IPS DF 4.7 (cell line): ENCODE data around the gene PHF2.

ENCODE experiments used
- DNase-seq: peaks from one replicate; pipeline ENCODE4 v3.0.0-alpha.2; 2013; ENCODE audit warnings: low spot score; ENCODE audit errors: extremely low read depth

PHF2 gene

GRCh38 chr9:93630806-93631411, 54.5 kb downstream of the PHF2 start:
- no peak for DNase-seq

- DNase-seq, result no peak
Observed at GRCh38 chr9:93633492-93634221, 57.3 kb downstream of the PHF2 start.

GRCh38 chr9:93634311-93635185, 58.2 kb downstream of the PHF2 start:
- DNase-seq, result no peak

GRCh38 chr9:93635186-93636107, 59.1 kb downstream of the PHF2 start:
- DNase-seq, result no peak

GRCh38 chr9:93636172-93636661, 59.8 kb downstream of the PHF2 start:
- no peak for DNase-seq

- no peak for DNase-seq
Observed at GRCh38 chr9:93636667-93637066, 60.3 kb downstream of the PHF2 start.

- DNase-seq, result no peak
Observed at GRCh38 chr9:93637886-93638285, 61.5 kb downstream of the PHF2 start.

- no peak for DNase-seq
Observed at GRCh38 chr9:93640027-93640426, 63.6 kb downstream of the PHF2 start.

GRCh38 chr9:93642961-93643360, 66.6 kb downstream of the PHF2 start:
- DNase-seq, result no peak

GRCh38 chr9:93644397-93645088, 68.2 kb downstream of the PHF2 start:
- DNase-seq, result no peak

GRCh38 chr9:93645149-93645889, 68.9 kb downstream of the PHF2 start:
- DNase-seq, result no peak

- DNase-seq, result no peak
Observed at GRCh38 chr9:93645921-93646639, 69.7 kb downstream of the PHF2 start.

- no peak for DNase-seq
Observed at GRCh38 chr9:93646640-93647178, 70.3 kb downstream of the PHF2 start.

GRCh38 chr9:93648181-93648580, 71.8 kb downstream of the PHF2 start:
- no peak for DNase-seq

GRCh38 chr9:93648836-93649235, 72.5 kb downstream of the PHF2 start:
- DNase-seq, result no peak

GRCh38 chr9:93649610-93650261, 73.4 kb downstream of the PHF2 start:
- DNase-seq, result no peak

GRCh38 chr9:93650448-93650847, 74.1 kb downstream of the PHF2 start:
- DNase-seq, result no peak

- DNase-seq, result no peak
Observed at GRCh38 chr9:93651521-93651950, 75.2 kb downstream of the PHF2 start.
